ENCODE results near the gene FBN3.

FBN3 gene

GRCh38 chr19:8089664-8090601, 59.5 kb downstream of the FBN3 start:
- DNase-seq (ENCODE audit: low read depth), result no peak

GRCh38 chr19:8088752-8089663, 60.4 kb downstream of the FBN3 start:
- DNase-seq (ENCODE audit: low read depth), result no peak

- no peak for DNase-seq (ENCODE audit: low read depth)
These were observed 61.5 kb downstream of the FBN3 start for GRCh38 chr19:8087876-8088275.

- DNase-seq (ENCODE audit: low read depth), result no peak
These were observed 62.5 kb downstream of the FBN3 start for GRCh38 chr19:8086849-8087248.

GRCh38 chr19:8085598-8086408, 63.6 kb downstream of the FBN3 start:
- no peak for DNase-seq (ENCODE audit: low read depth)

- no peak for DNase-seq (ENCODE audit: low read depth)
These were observed 65.2 kb downstream of the FBN3 start for GRCh38 chr19:8084152-8084551.

GRCh38 chr19:8083141-8083540, 66.3 kb downstream of the FBN3 start:
- DNase-seq (ENCODE audit: low read depth), result no peak

GRCh38 chr19:8081569-8082550, 67.5 kb downstream of the FBN3 start:
- no peak for DNase-seq (ENCODE audit: low read depth)

- no peak for DNase-seq (ENCODE audit: low read depth)
These were observed 68.6 kb downstream of the FBN3 start for GRCh38 chr19:8080832-8081231.

- DNase-seq (ENCODE audit: low read depth), result no peak
These were observed 69.4 kb downstream of the FBN3 start for GRCh38 chr19:8079988-8080387.

GRCh38 chr19:8075158-8076074, 74.0 kb downstream of the FBN3 start:
- no peak for DNase-seq (ENCODE audit: low read depth)

GRCh38 chr19:8074501-8074900, 74.9 kb downstream of the FBN3 start:
- no peak for DNase-seq (ENCODE audit: low read depth)

GRCh38 chr19:8071912-8072311, 77.5 kb downstream of the FBN3 start:
- no peak for DNase-seq (ENCODE audit: low read depth)

- DNase-seq (ENCODE audit: low read depth), result no peak
These were observed 80.1 kb downstream of the FBN3 start for GRCh38 chr19:8069096-8069973.

- DNase-seq (ENCODE audit: low read depth), result no peak
These were observed 83.5 kb downstream of the FBN3 start for GRCh38 chr19:8065875-8066261.

- no peak for DNase-seq (ENCODE audit: low read depth)
These were observed 84.2 kb downstream of the FBN3 start for GRCh38 chr19:8064911-8065874.

- DNase-seq (ENCODE audit: low read depth), result no peak
These were observed 91.7 kb downstream of the FBN3 start for GRCh38 chr19:8057545-8058270.
